ENCODE measurements around the gene DSG3. TPM values are rescaled to one million over a fixed set of nuclear protein-coding genes. Genes with fewer than 3 reads are reported as not detected.

DSG3 gene
- polyA plus RNA-seq, 1 donor (not counting 4 experiments of a cell fraction or from before 2014, with no cell fraction given) = 259 TPM

GRCh38 chr18:31429623-31430022 lies 17.9 kb upstream of the DSG3 start:
- dilution Hi-C loops (cut with MboI; ENCODE audit: extremely low pct_ligation_motif_present, low sequenced_read_pairs) = no loop called here
- Histone ChIP-seq H4K20me1 (ENCODE audit: control insufficient read depth, extremely low read depth, insufficient read depth, low read length) (no peaks in the 10 kb centered on the region), H3K9me3 (ENCODE audit: control insufficient read depth, low read depth, low read length) (no peaks in the 10 kb centered on the region), H3K9ac (ENCODE audit: control insufficient read depth, extremely low read depth, insufficient read depth, low read length) (peak overlapping the region; percentile 26), H3K36me3 (ENCODE audit: control insufficient read depth in 2 of 2, extremely low read depth in 1 of 2, insufficient read depth in 2 of 2, low read length in 2 of 2) (no peaks in the 10 kb centered on the region), H3K9me1 (ENCODE audit: control insufficient read depth, extremely low read depth, insufficient read depth, low read length) (no peaks in the 10 kb centered on the region), H2AFZ (ENCODE audit: control insufficient read depth, low read length) (peak overlapping the region; percentile 90), H3K79me2 (ENCODE audit: control insufficient read depth, insufficient read depth, low read length) (no peaks in the 10 kb centered on the region), H3K27ac (ENCODE audit: control insufficient read depth, insufficient read depth, low read length) (peak overlapping the region; percentile 79), H3K4me3 (ENCODE audit: control insufficient read depth in 2 of 3, extremely low read depth in 1 of 3, insufficient read depth in 2 of 3, low read depth in 1 of 3, low read length in 3 of 3) (peak overlapping the region in 2 of 3 experiments; percentile 11 to 25), H3K27me3 (ENCODE audit: control insufficient read depth, extremely low read depth, insufficient read depth, low read length) (no peaks in the 10 kb centered on the region), H3K4me2 (ENCODE audit: control insufficient read depth, extremely low read depth, insufficient read depth, low read depth, low read length) (peak overlapping the region; percentile 73), H3K4me1 (ENCODE audit: control insufficient read depth, extremely low read depth, insufficient read depth, low read length) (peaks cover 55% of the 10 kb centered on the region)
- DNase-seq (ENCODE audit: low read depth, low spot score) = no peak
- peak; percentile 95 for FAIRE-seq
- TF ChIP-seq CTCF (optimal IDR thresholded peaks at IDR 0.05 in 1 of 3, IDR thresholded peaks at IDR 0.05 in 1 of 3, conservative IDR thresholded peaks at IDR 0.05 in 1 of 3; ENCODE audit: extremely low read depth in 1 of 3, insufficient read depth in 2 of 3, low read length in 3 of 3) (no peak), EZH2 (IDR thresholded peaks at IDR 0.05; ENCODE audit: low read length) (no peak)

- Histone ChIP-seq H3K9ac (ENCODE audit: control insufficient read depth, extremely low read depth, insufficient read depth, low read length) (peak overlapping the region; percentile 13), H3K79me2 (ENCODE audit: control insufficient read depth, insufficient read depth, low read length) (no peaks in the 10 kb centered on the region), H3K27ac (ENCODE audit: control insufficient read depth, insufficient read depth, low read length) (peak overlapping the region; percentile 79), H3K9me1 (ENCODE audit: control insufficient read depth, extremely low read depth, insufficient read depth, low read length) (no peaks in the 10 kb centered on the region), H4K20me1 (ENCODE audit: control insufficient read depth, extremely low read depth, insufficient read depth, low read length) (no peaks in the 10 kb centered on the region), H3K9me3 (ENCODE audit: control insufficient read depth, low read depth, low read length) (no peaks in the 10 kb centered on the region), H3K4me3 (ENCODE audit: control insufficient read depth in 2 of 3, extremely low read depth in 1 of 3, insufficient read depth in 2 of 3, low read depth in 1 of 3, low read length in 3 of 3) (no peak overlapping the region), H3K4me1 (ENCODE audit: control insufficient read depth, extremely low read depth, insufficient read depth, low read length) (peaks cover 52% of the 10 kb centered on the region), H3K36me3 (ENCODE audit: control insufficient read depth in 2 of 2, extremely low read depth in 1 of 2, insufficient read depth in 2 of 2, low read length in 2 of 2) (no peaks in the 10 kb centered on the region), H2AFZ (ENCODE audit: control insufficient read depth, low read length) (peak overlapping the region; percentile 90), H3K27me3 (ENCODE audit: control insufficient read depth, extremely low read depth, insufficient read depth, low read length) (no peaks in the 10 kb centered on the region), H3K4me2 (ENCODE audit: control insufficient read depth, extremely low read depth, insufficient read depth, low read depth, low read length) (peak overlapping the region; percentile 73)
- dilution Hi-C loops (cut with MboI; ENCODE audit: extremely low pct_ligation_motif_present, low sequenced_read_pairs) = no loop called here
- DNase-seq (ENCODE audit: low read depth, low spot score) (no peak), FAIRE-seq (no peak)
- no peak for TF ChIP-seq CTCF (optimal IDR thresholded peaks at IDR 0.05 in 1 of 3, IDR thresholded peaks at IDR 0.05 in 1 of 3, conservative IDR thresholded peaks at IDR 0.05 in 1 of 3; ENCODE audit: extremely low read depth in 1 of 3, insufficient read depth in 2 of 3, low read length in 3 of 3)
- no peak for TF ChIP-seq EZH2 (IDR thresholded peaks at IDR 0.05; ENCODE audit: low read length)
Observed at GRCh38 chr18:31430072-31430471, 17.5 kb upstream of the DSG3 start.
